GM12878 (cell line): ENCODE data around the gene SGO1. TPM values are rescaled to one million over a fixed set of nuclear protein-coding genes. Genes with fewer than 3 reads are reported as not detected.

Experiments used
- BCL11A ChIP-seq: IDR thresholded peaks from 2 replicates; pipeline ENCODE4 v1.6.1; 2011; ENCODE audit warnings: low read depth, low read length
- CBX5 ChIP-seq: sonication (generic); IDR thresholded peaks from 2 replicates; pipeline ENCODE4 v1.6.1; 2016; ENCODE audit warnings: low read depth, moderate library complexity, mild to moderate bottlenecking, inconsistent platforms
- ELK1 ChIP-seq: IDR thresholded peaks from 2 replicates; pipeline ENCODE4 v1.6.1; 2012; ENCODE audit warnings: low read depth, low read length, improper control_type of control experiment
- EP300 ChIP-seq, 2 experiments: fragments of 150-350 bp in 1 of 2; IDR thresholded peaks; 2 replicates each; pipeline ENCODE4 v1.6.1; 2011 to 2012; ENCODE audit warnings: low read depth in 2 of 2, low read length in 2 of 2, borderline replicate concordance in 1 of 2, improper control_type of control experiment in 1 of 2, inconsistent platforms in 1 of 2; ENCODE audit not compliant: control insufficient read depth in 1 of 2
- FOXM1 ChIP-seq: IDR thresholded peaks from 2 replicates; pipeline ENCODE4 v1.6.1; 2012; ENCODE audit warnings: low read depth, mild to moderate bottlenecking, inconsistent platforms, low read length, moderate library complexity
- IRF4 ChIP-seq: IDR thresholded peaks from 2 replicates; pipeline ENCODE4 v1.6.1; 2011; ENCODE audit warnings: low read depth, low read length
- KAT2A ChIP-seq: conservative IDR thresholded peaks from 2 replicates; pipeline ENCODE4 v1.6.1; 2011; ENCODE audit warnings: low read depth, low read length; ENCODE audit not compliant: control insufficient read depth
- NKRF ChIP-seq: fragments of 450-650 bp; conservative IDR thresholded peaks from 2 replicates; pipeline ENCODE4 v1.6.1; 2017; ENCODE audit warnings: mild to moderate bottlenecking, moderate library complexity
- NRF1 ChIP-seq: conservative IDR thresholded peaks from 2 replicates; pipeline ENCODE4 v1.6.1; 2011; ENCODE audit warnings: mild to moderate bottlenecking, low read depth, low read length, improper control_type of control experiment
- POU2F2 ChIP-seq: IDR thresholded peaks from 3 replicates; pipeline ENCODE4 v1.6.1; 2011; ENCODE audit warnings: low read depth, mild to moderate bottlenecking, low read length, borderline replicate concordance
- PRDM15 ChIP-seq: fragments of 450-650 bp; formaldehyde crosslinking; IDR thresholded peaks from 2 replicates; pipeline ENCODE4 v1.4.0; 2020; ENCODE audit warnings: mild to moderate bottlenecking, moderate library complexity
- SIN3A ChIP-seq: IDR thresholded peaks from 2 replicates; pipeline ENCODE4 v1.6.1; 2012; ENCODE audit warnings: low read depth, low read length, improper control_type of control experiment
- SMC3 ChIP-seq: IDR thresholded peaks from 2 replicates; pipeline ENCODE4 v1.6.1; 2011; ENCODE audit warnings: low read length, improper control_type of control experiment, borderline replicate concordance
- USF2 ChIP-seq: IDR thresholded peaks from 2 replicates; pipeline ENCODE4 v1.6.1; 2011; ENCODE audit warnings: low read depth, low read length, improper control_type of control experiment, borderline replicate concordance
- ZNF592 ChIP-seq: fragments of 450-650 bp; IDR thresholded peaks from 2 replicates; pipeline ENCODE4 v1.6.1; 2017; ENCODE audit warnings: mild to moderate bottlenecking, moderate library complexity
- ZNF622 ChIP-seq: fragments of 450-650 bp; IDR thresholded peaks from 2 replicates; pipeline ENCODE4 v1.6.1; 2017; ENCODE audit warnings: mild to moderate bottlenecking, inconsistent platforms
- polyA plus RNA-seq, 11 experiments: library from polyadenylated mRNA; depleted of rRNA in 4 of 11; unstranded in 6 of 11; stranded (reverse) in 5 of 11; fragments of >200 nt; fragmentation: Nextera tagmentation in 4 of 11; fragmentation: Illumina TruSeq in 1 of 11; extraction: Ambion mirVana in 4 of 11; extraction: Trizol in 1 of 11; gene quantifications; 1 replicate in 1 of 11; 2 replicates in 10 of 11; pipeline versions ENCODE4 v1.2.1 to v1.2.3, GENCODE V29; 2011 to 2016; ENCODE audit warnings: inconsistent platforms in 2 of 11, missing spikeins in 2 of 11, low read depth in 1 of 11
- total RNA-seq, 4 experiments: library from RNA; depleted of rRNA in 3 of 4; stranded (reverse); fragments of >200 nt in 3 of 4; fragmentation: Illumina TruSeq in 1 of 4; extraction: Trizol in 1 of 4; gene quantifications; 2 replicates each; pipeline versions ENCODE4 v1.2.1 to v1.2.3, GENCODE V29; 2013 to 2021

Gene SGO1
- total and polyA plus RNA-seq, 10 of the 15 experiments (the other 5 are each of a cell fraction or from before 2014, with no cell fraction given), result 10.9 to 46.2 (median 17.6) TPM

GRCh38 chr3:20185679-20186599, at the start of gene SGO1 (continued):
- TF ChIP-seq NKRF, result peak; percentile 100
- peak; percentile 100 for TF ChIP-seq SIN3A
- TF ChIP-seq FOXM1, result peak; percentile 89
- TF ChIP-seq EP300 (IDR thresholded peaks at IDR 0.05; ENCODE audit: borderline replicate concordance in 1 of 2, control insufficient read depth in 1 of 2, low read depth in 2 of 2, low read length in 2 of 2), result peak in 1 of 2 experiments; percentile 17; a peak in 1 of 4 replicates
- peak; percentile 63; the same call in 1 of the 2 replicates for TF ChIP-seq CBX5
- peak; percentile 55; the same call in 1 of the 3 replicates for TF ChIP-seq POU2F2
- peak; percentile 21; the same call in 1 of the 2 replicates for TF ChIP-seq NRF1
- TF ChIP-seq PRDM15 (CRISPR knock-in tag), result peak; percentile 79
- TF ChIP-seq USF2, result peak; percentile 100
- TF ChIP-seq KAT2A, result no peak
- TF ChIP-seq ELK1, result no peak
- TF ChIP-seq ZNF592, result no peak
- TF ChIP-seq BCL11A, result peak; percentile 37; the same call in 1 of the 2 replicates
- TF ChIP-seq ZNF622, result no peak
- no peak for TF ChIP-seq IRF4
- TF ChIP-seq SMC3, result no peak
